ENCODE measurements around the gene XPR1.

Gene XPR1

GRCh38 chr1:180911640-180912191 lies 279.9 kb downstream of the XPR1 start:
- no peak overlapping the region for H3K27ac ChIP-seq
- DNase-seq = no peak
- in situ Hi-C loops (cut with HindIII; ENCODE audit: low pct_ligation_motif_present, low sequenced_read_pairs) = no loop called here

GRCh38 chr1:180912211-180912800 lies 280.5 kb downstream of the XPR1 start:
- H3K27me3 ChIP-seq (replicated peaks) = no peaks in the 10 kb centered on the region
- peak overlapping the region; percentile 64 for H3K4me3 ChIP-seq (ENCODE audit: low read depth, low read length)
- no peak for TF ChIP-seq CTCF (IDR thresholded peaks at IDR 0.05; ENCODE audit: low read depth, low read length, missing control alignments)
- in situ Hi-C loops (cut with HindIII; ENCODE audit: low pct_ligation_motif_present, low sequenced_read_pairs) = no loop called here
- no peak for DNase-seq
- no peak overlapping the region for H3K27ac ChIP-seq
- H3K36me3 ChIP-seq (replicated peaks) = no peaks in the 10 kb centered on the region

More at GRCh38 chr1:180911640-180912191, 279.9 kb downstream of the XPR1 start:
- H3K4me3 ChIP-seq (ENCODE audit: low read depth, low read length) = peak overlapping the region; percentile 64
- no peaks in the 10 kb centered on the region for H3K36me3 ChIP-seq (replicated peaks)
- H3K27me3 ChIP-seq (replicated peaks) = no peaks in the 10 kb centered on the region
- no peak for TF ChIP-seq CTCF (IDR thresholded peaks at IDR 0.05; ENCODE audit: low read depth, low read length, missing control alignments)

- H3K27ac ChIP-seq = no peak within 1 kb of the TSS
- in situ Hi-C loops (cut with HindIII; ENCODE audit: low pct_ligation_motif_present, low sequenced_read_pairs) = no loop called here
- H3K36me3 ChIP-seq (replicated peaks) = no peaks in the 10 kb centered on the region
- no peaks in the 10 kb centered on the region for H3K27me3 ChIP-seq (replicated peaks)
- DNase-seq = no peak
- TF ChIP-seq CTCF (IDR thresholded peaks at IDR 0.05; ENCODE audit: low read depth, low read length, missing control alignments) = no peak
- peak within 1 kb of the TSS; percentile 64 for H3K4me3 ChIP-seq (ENCODE audit: low read depth, low read length)
These were observed 281.2 kb downstream of the XPR1 start, which contains the start of gene KIAA1614 for GRCh38 chr1:180912801-180913565. Gene KIAA1614, plus strand, starts transcription at chr1:180912897. Its CDS starts 347 bp downstream, at chr1:180913244.

GRCh38 chr1:180915426-180915965 lies 283.7 kb downstream of the XPR1 start:
- Histone ChIP-seq H3K4me3 (ENCODE audit: low read depth, low read length) (no peak overlapping the region), H3K27me3 (replicated peaks) (no peaks in the 10 kb centered on the region), H3K36me3 (replicated peaks) (no peaks in the 10 kb centered on the region), H3K27ac (no peak overlapping the region)
- TF ChIP-seq CTCF (IDR thresholded peaks at IDR 0.05; ENCODE audit: low read depth, low read length, missing control alignments) = no peak
- DNase-seq = no peak
- in situ Hi-C loops (cut with HindIII; ENCODE audit: low pct_ligation_motif_present, low sequenced_read_pairs) = no loop called here

GRCh38 chr1:180916012-180916770 lies 284.4 kb downstream of the XPR1 start:
- H3K27me3 ChIP-seq (replicated peaks) = no peaks in the 10 kb centered on the region
- in situ Hi-C loops (cut with HindIII; ENCODE audit: low pct_ligation_motif_present, low sequenced_read_pairs) = no loop called here
- DNase-seq = no peak

More at GRCh38 chr1:180916012-180916770, 284.4 kb downstream of the XPR1 start:
- TF ChIP-seq CTCF (IDR thresholded peaks at IDR 0.05; ENCODE audit: low read depth, low read length, missing control alignments) = no peak
- H3K36me3 ChIP-seq (replicated peaks) = no peaks in the 10 kb centered on the region
- no peak overlapping the region for H3K27ac ChIP-seq
- H3K4me3 ChIP-seq (ENCODE audit: low read depth, low read length) = no peak overlapping the region
